Activated gamma-delta T cell (primary cell): Measurements from ENCODE around the gene EP400.
A peak's percentile ranks its signal among the peaks of the same experiment; 100 is the strongest.
"Not testable (repeated sequence)": the region's sequence is repeated elsewhere in the genome, so short reads cannot be mapped to it uniquely, and the experiment has no call there.

Experiments
- DNase-seq: peaks from one replicate; lab custom pipeline; 2025; lab: John Stamatoyannopoulos, UW

Gene EP400

GRCh38 chr12:131948713-131949430 is 870 bp upstream of the EP400 start:
- not testable (repeated sequence) for DNase-seq

- DNase-seq, result peak; percentile 52
Measured at GRCh38 chr12:131950182-131950913, 606 bp downstream of the EP400 start.

GRCh38 chr12:131953810-131954209 is 4.1 kb downstream of the EP400 start:
- not testable (repeated sequence) for DNase-seq

- not testable (repeated sequence) for DNase-seq
Measured at GRCh38 chr12:131954460-131954859, 4.7 kb downstream of the EP400 start.

- DNase-seq, result no peak
Measured at GRCh38 chr12:131959116-131959515, 9.4 kb downstream of the EP400 start.

- DNase-seq, result no peak
Measured at GRCh38 chr12:131959641-131960589, 10.2 kb downstream of the EP400 start.

GRCh38 chr12:131960590-131961325 is 11.0 kb downstream of the EP400 start:
- not testable (repeated sequence) for DNase-seq

GRCh38 chr12:131961328-131961727 is 11.6 kb downstream of the EP400 start:
- not testable (repeated sequence) for DNase-seq

GRCh38 chr12:131962069-131962468 is 12.3 kb downstream of the EP400 start:
- no peak for DNase-seq

GRCh38 chr12:131963381-131963780 is 13.6 kb downstream of the EP400 start:
- DNase-seq, result no peak

GRCh38 chr12:131965073-131965472 is 15.3 kb downstream of the EP400 start:
- DNase-seq, result no peak

- no peak for DNase-seq
Measured at GRCh38 chr12:131971226-131971625, 21.5 kb downstream of the EP400 start.

- no peak for DNase-seq
Measured at GRCh38 chr12:131975228-131975627, 25.5 kb downstream of the EP400 start.

- DNase-seq, result no peak
Measured at GRCh38 chr12:131979606-131980005, 29.9 kb downstream of the EP400 start.

GRCh38 chr12:131980263-131980662 is 30.5 kb downstream of the EP400 start:
- DNase-seq, result no peak

GRCh38 chr12:131981388-131981787 is 31.6 kb downstream of the EP400 start:
- no peak for DNase-seq

- no peak for DNase-seq
Measured at GRCh38 chr12:131982041-131982440, 32.3 kb downstream of the EP400 start.

- no peak for DNase-seq
Measured at GRCh38 chr12:131983026-131983425, 33.3 kb downstream of the EP400 start.

GRCh38 chr12:131983554-131983953 is 33.8 kb downstream of the EP400 start:
- DNase-seq, result no peak

GRCh38 chr12:131984334-131984733 is 34.6 kb downstream of the EP400 start:
- no peak for DNase-seq

GRCh38 chr12:131985510-131985875 is 35.8 kb downstream of the EP400 start:
- not testable (repeated sequence) for DNase-seq

GRCh38 chr12:131986361-131986760 is 36.6 kb downstream of the EP400 start:
- DNase-seq, result no peak
